Panc1 (cell line): ENCODE data around the gene PYGO1.
"Not testable (repeated sequence)": the region's sequence is repeated elsewhere in the genome, so short reads cannot be mapped to it uniquely, and the experiment has no call there.

Experiments used
- CTCF ChIP-seq: fragments of 450-650 bp; IDR thresholded peaks from 2 replicates; pipeline ENCODE4 v1.5.1; 2017; ENCODE audit warnings: mild to moderate bottlenecking
- POLR2AphosphoS5 ChIP-seq: IDR thresholded peaks from 2 replicates; pipeline ENCODE4 v1.6.1; 2012; ENCODE audit warnings: mild to moderate bottlenecking, low read depth, low read length, moderate library complexity
- SIN3A ChIP-seq: IDR thresholded peaks from 2 replicates; pipeline ENCODE4 v1.6.1; 2012; ENCODE audit warnings: low read depth, mild to moderate bottlenecking, low read length, moderate library complexity, borderline replicate concordance; ENCODE audit not compliant: insufficient read depth
- TCF7L2 ChIP-seq: IDR thresholded peaks from 2 replicates; pipeline ENCODE4 v1.6.1; 2011; ENCODE audit warnings: mild to moderate bottlenecking, low read depth, low read length, inconsistent platforms

GRCh38 chr15:55593019-55593418, 4.9 kb upstream of the PYGO1 start:
- not testable (repeated sequence) for TF ChIP-seq CTCF, POLR2AphosphoS5, TCF7L2, SIN3A
